HepG2 (cell line): ENCODE measurements around the gene COX7A2L. TPM values are rescaled to one million over a fixed set of nuclear protein-coding genes. Genes with fewer than 3 reads are reported as not detected.

Experiments used
- ETS1 ChIP-seq: sonication (generic); formaldehyde crosslinking; IDR thresholded peaks from 2 replicates; pipeline ENCODE4 v1.4.0; 2020; ENCODE audit warnings: missing genetic modification reagents
- GLMP ChIP-seq: sonication (generic); formaldehyde crosslinking; IDR thresholded peaks from 2 replicates; pipeline ENCODE4 v1.9.0; 2021; ENCODE audit warnings: missing genetic modification reagents, mild to moderate bottlenecking, borderline replicate concordance
- HOXA9 ChIP-seq: sonication (generic); formaldehyde crosslinking; IDR thresholded peaks from 2 replicates; pipeline ENCODE4 v1.8.1; 2022; ENCODE audit warnings: missing genetic modification reagents, mild to moderate bottlenecking, moderate library complexity, borderline replicate concordance
- KLF12 ChIP-seq: sonication (generic); formaldehyde crosslinking; IDR thresholded peaks from 2 replicates; pipeline ENCODE4 v1.4.0; 2020; ENCODE audit warnings: missing genetic modification reagents, borderline replicate concordance
- KLF9 ChIP-seq: IDR thresholded peaks from 2 replicates; pipeline ENCODE4 v1.6.1; 2016; ENCODE audit warnings: low read depth
- MTF2 ChIP-seq: sonication (generic); formaldehyde crosslinking; IDR thresholded peaks from 2 replicates; pipeline ENCODE4 v1.5.0; 2020; ENCODE audit warnings: missing genetic modification reagents, borderline replicate concordance
- MZF1 ChIP-seq: sonication (generic); formaldehyde crosslinking; IDR thresholded peaks from 2 replicates; pipeline ENCODE4 v1.8.1; 2023; ENCODE audit warnings: mild to moderate bottlenecking, missing genetic modification reagents, borderline replicate concordance
- NCOA5 ChIP-seq: sonication (generic); formaldehyde crosslinking; IDR thresholded peaks from 2 replicates; pipeline ENCODE4 v1.4.0; 2020; ENCODE audit warnings: missing genetic modification reagents
- PLSCR1 ChIP-seq: sonication (generic); formaldehyde crosslinking; IDR thresholded peaks from 2 replicates; pipeline ENCODE4 v1.5.0; 2020; ENCODE audit warnings: missing genetic modification reagents, mild to moderate bottlenecking, borderline replicate concordance
- SALL2 ChIP-seq: sonication (generic); formaldehyde crosslinking; IDR thresholded peaks from 2 replicates; pipeline ENCODE4 v1.8.1; 2023; ENCODE audit warnings: mild to moderate bottlenecking, missing genetic modification reagents, inconsistent platforms
- SRY ChIP-seq: sonication (generic); formaldehyde crosslinking; IDR thresholded peaks from 2 replicates; pipeline ENCODE4 v1.8.0; 2022; ENCODE audit warnings: mild to moderate bottlenecking, missing genetic modification reagents
- SSRP1 ChIP-seq: IDR thresholded peaks from 2 replicates; pipeline ENCODE4 v1.6.1; 2016; ENCODE audit warnings: control low read depth
- THAP9 ChIP-seq: sonication (generic); formaldehyde crosslinking; IDR thresholded peaks from 2 replicates; pipeline ENCODE4; 2020; ENCODE audit warnings: missing genetic modification reagents, mild to moderate bottlenecking, borderline replicate concordance
- ZFX ChIP-seq: sonication (generic); formaldehyde crosslinking; IDR thresholded peaks from 2 replicates; pipeline ENCODE4 v1.4.0; 2020; ENCODE audit warnings: mild to moderate bottlenecking, low read depth, missing genetic modification reagents, moderate library complexity
- ZNF10 ChIP-seq: sonication (generic); formaldehyde crosslinking; IDR thresholded peaks from 2 replicates; pipeline ENCODE4 v1.4.0; 2020; ENCODE audit warnings: mild to moderate bottlenecking, low read depth, missing genetic modification reagents, borderline replicate concordance
- ZNF552 ChIP-seq: sonication (generic); formaldehyde crosslinking; IDR thresholded peaks from 2 replicates; pipeline ENCODE4 v1.9.0; 2022; ENCODE audit warnings: missing genetic modification reagents, mild to moderate bottlenecking, borderline replicate concordance
- ZNF850 ChIP-seq: sonication (generic); formaldehyde crosslinking; conservative IDR thresholded peaks from 2 replicates; pipeline ENCODE4 v1.9.0; 2021; ENCODE audit warnings: mild to moderate bottlenecking, missing genetic modification reagents
- ZNF883 ChIP-seq: sonication (generic); formaldehyde crosslinking; IDR thresholded peaks from 2 replicates; pipeline ENCODE4 v1.5.1; 2020; ENCODE audit warnings: mild to moderate bottlenecking, missing genetic modification reagents; ENCODE audit errors: not compliant biosample characterization
- polyA plus RNA-seq, 8 experiments: library from polyadenylated mRNA; depleted of rRNA in 3 of 8; stranded (reverse) in 7 of 8; unstranded in 1 of 8; fragments of >200 nt; fragmentation: Illumina TruSeq in 4 of 8; extraction: Trizol in 4 of 8; gene quantifications; 2 replicates each; pipeline versions ENCODE4 v1.2.1 to v1.2.3, GENCODE V29; 2011 to 2016; ENCODE audit warnings: low read depth in 4 of 8, missing spikeins in 1 of 8, mixed read lengths in 1 of 8; ENCODE audit not compliant: insufficient read depth in 1 of 8
- total RNA-seq, 5 experiments: library from RNA; depleted of rRNA; stranded (reverse); fragments of >200 nt; fragmentation: Illumina TruSeq; extraction: Trizol; gene quantifications; 2 replicates each; pipeline ENCODE4 v1.2.3, GENCODE V29; 2016; ENCODE audit warnings: low read depth in 1 of 5
- TF ChIP-seq, protein P1 (sequence below): IDR thresholded peaks from 2 replicates; pipeline ENCODE4 v1.6.1; 2016

The COX7A2L gene
- total and polyA plus RNA-seq, 2 of the 13 experiments (the other 11 are each of a cell fraction or from before 2014, with no cell fraction given) = 155 to 201 TPM

DNA sequence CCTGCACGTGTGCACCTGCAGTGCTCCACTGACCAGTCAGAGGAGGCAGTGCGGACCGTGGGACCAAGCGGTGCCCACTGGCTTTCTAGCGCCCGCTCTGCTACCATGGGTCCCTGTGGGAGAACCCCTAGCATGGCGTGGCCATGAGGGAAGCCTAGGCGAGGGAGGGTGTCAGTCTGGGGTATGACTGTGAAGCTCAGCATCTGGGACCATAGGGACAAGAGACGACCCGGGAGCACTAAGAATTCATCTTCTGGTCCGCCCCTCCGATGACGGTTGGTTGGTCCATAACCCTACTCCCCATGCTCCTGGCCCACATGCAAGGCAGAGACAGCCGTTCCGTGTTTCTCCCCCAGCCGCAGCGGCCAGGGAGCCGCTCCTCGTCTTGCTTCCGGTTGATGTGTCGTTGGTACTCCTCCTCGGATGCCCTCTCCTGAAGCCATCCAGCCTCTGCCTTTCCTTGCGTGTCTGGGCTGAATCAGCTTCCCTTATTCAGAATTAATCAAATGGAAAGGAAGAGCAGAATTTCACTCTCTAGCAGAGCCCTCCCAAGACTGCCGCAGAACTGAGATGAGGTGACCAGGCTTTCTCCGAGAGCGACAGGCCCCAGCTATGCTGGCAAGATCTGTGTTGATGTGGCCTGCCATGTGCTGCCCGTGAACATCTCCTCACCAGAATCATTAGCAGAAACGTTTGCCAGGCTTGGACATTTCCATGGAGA is 23.0 kb downstream of the COX7A2L start (continued):
- TF ChIP-seq THAP9 = peak; percentile 48; the same call in 1 of the 2 replicates
- TF ChIP-seq SALL2 (CRISPR knock-in tag) = no peak
- TF ChIP-seq GLMP (CRISPR knock-in tag) = no peak
- no peak for TF ChIP-seq ETS1 (CRISPR knock-in tag)
- no peak for TF ChIP-seq KLF12 (CRISPR knock-in tag)
- no peak; the same call in 1 of the 2 replicates for TF ChIP-seq ZFX (CRISPR knock-in tag)
- no peak for TF ChIP-seq ZNF850 (CRISPR knock-in tag)
- TF ChIP-seq, protein P1, sequence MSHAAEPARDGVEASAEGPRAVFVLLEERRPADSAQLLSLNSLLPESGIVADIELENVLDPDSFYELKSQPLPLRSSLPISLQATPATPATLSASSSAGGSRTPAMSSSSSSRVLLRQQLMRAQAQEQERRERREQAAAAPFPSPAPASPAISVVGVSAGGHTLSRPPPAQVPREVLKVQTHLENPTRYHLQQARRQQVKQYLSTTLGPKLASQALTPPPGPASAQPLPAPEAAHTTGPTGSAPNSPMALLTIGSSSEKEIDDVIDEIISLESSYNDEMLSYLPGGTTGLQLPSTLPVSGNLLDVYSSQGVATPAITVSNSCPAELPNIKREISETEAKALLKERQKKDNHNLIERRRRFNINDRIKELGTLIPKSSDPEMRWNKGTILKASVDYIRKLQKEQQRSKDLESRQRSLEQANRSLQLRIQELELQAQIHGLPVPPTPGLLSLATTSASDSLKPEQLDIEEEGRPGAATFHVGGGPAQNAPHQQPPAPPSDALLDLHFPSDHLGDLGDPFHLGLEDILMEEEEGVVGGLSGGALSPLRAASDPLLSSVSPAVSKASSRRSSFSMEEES = no peak
- TF ChIP-seq SRY (CRISPR knock-in tag) = peak; percentile 45; the same call in 1 of the 2 replicates
- no peak for TF ChIP-seq PLSCR1 (CRISPR knock-in tag)
- 0 out of 2 replicates have a peak, but pooled peaks have one; percentile 54 for TF ChIP-seq NCOA5 (CRISPR knock-in tag)
- TF ChIP-seq ZNF10 (CRISPR knock-in tag) = no peak
- peak; percentile 29; the same call in 1 of the 2 replicates for TF ChIP-seq SSRP1 (CRISPR knock-in tag)
- TF ChIP-seq ZNF552 = no peak
- TF ChIP-seq ZNF883 = no peak
- TF ChIP-seq HOXA9 (CRISPR knock-in tag) = no peak
- TF ChIP-seq KLF9 (CRISPR knock-in tag) = 0 out of 2 replicates have a peak, but pooled peaks have one; percentile 18
- TF ChIP-seq MZF1 (CRISPR knock-in tag) = no peak
- TF ChIP-seq MTF2 (CRISPR knock-in tag) = no peak
